Neural cell (in vitro differentiated cells): ENCODE data around the gene CD2.

ENCODE experiments used
- CTCF ChIP-seq: fragments of 450-650 bp; IDR thresholded peaks from 2 replicates; pipeline ENCODE4 v1.5.1; 2014; ENCODE audit warnings: antibody characterized with exemption, mild to moderate bottlenecking, moderate library complexity; ENCODE audit not compliant: poor library complexity, severe bottlenecking
- EZH2 ChIP-seq: fragments of 200-600, 300-800 bp; shearing (Covaris generic), sonication (generic); IDR thresholded peaks from 2 replicates; pipeline ENCODE4 v1.6.1; 2014; ENCODE audit warnings: antibody characterized with exemption, low read length, borderline replicate concordance, mild to moderate bottlenecking; ENCODE audit not compliant: insufficient read depth, poor library complexity, severe bottlenecking
- REST ChIP-seq: IDR thresholded peaks from 2 replicates; pipeline ENCODE4 v1.6.1; 2012; ENCODE audit warnings: borderline replicate concordance

GRCh38 chr1:116706123-116706522 lies 48.1 kb upstream of the CD2 start:
- TF ChIP-seq REST (no peak), CTCF (no peak), EZH2 (no peak)
